GM23248 (cell line): ENCODE data around the gene CTBP2.

Experiments used
- EZH2 ChIP-seq: fragments of 200-600 bp; sonication (generic); IDR thresholded peaks from 2 replicates; pipeline ENCODE4 v1.6.1; 2018; ENCODE audit warnings: antibody characterized with exemption, mild to moderate bottlenecking; ENCODE audit not compliant: insufficient read depth, poor library complexity, severe bottlenecking
- EZH2phosphoT487 ChIP-seq: fragments of 200-600 bp; sonication (generic); IDR thresholded peaks from 2 replicates; pipeline ENCODE4 v1.6.1; 2018; ENCODE audit warnings: antibody characterized with exemption, moderate library complexity, mild to moderate bottlenecking, low read depth; ENCODE audit not compliant: insufficient read depth

GRCh38 chr10:124972637-124973036 lies 187.7 kb downstream of the CTBP2 start:
- TF ChIP-seq EZH2 = no peak
- TF ChIP-seq EZH2phosphoT487 = no peak
